GM18526 (cell line): Measurements from ENCODE around the gene ASTN2.

ENCODE experiments used
- POLR2A ChIP-seq: IDR thresholded peaks from 3 replicates; pipeline ENCODE4 v1.6.1; 2011; ENCODE audit not compliant: insufficient read length; ENCODE audit errors: extremely low read depth

Gene ASTN2

DNA sequence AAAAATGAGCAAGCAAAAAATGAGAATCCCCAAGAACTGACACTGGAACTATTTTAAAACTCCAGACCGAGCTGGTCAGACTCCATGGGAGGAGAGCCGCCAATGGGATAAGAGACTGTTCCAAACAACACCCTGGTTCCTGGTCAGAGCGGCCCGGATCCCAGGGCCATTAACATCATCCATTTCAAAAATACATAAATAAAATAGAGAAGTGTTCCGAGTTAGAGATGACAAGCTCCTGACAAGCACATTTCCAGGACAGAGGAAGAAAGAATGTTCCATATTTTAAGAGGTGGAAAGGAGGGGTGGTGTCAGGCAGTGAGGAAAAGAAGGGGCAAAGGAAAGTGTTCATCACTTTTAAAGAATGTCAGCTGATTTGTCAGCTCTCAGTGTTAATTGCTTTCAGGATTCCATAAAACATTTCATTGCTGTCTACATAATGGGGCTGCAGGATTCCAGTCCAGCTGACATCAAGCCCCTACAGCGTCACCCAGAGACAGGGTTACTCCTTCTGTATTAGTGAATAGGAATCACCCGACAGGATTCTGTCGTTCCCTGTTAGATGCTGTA, 930.3 kb downstream of the ASTN2 start:
- TF ChIP-seq POLR2A = no peak

DNA sequence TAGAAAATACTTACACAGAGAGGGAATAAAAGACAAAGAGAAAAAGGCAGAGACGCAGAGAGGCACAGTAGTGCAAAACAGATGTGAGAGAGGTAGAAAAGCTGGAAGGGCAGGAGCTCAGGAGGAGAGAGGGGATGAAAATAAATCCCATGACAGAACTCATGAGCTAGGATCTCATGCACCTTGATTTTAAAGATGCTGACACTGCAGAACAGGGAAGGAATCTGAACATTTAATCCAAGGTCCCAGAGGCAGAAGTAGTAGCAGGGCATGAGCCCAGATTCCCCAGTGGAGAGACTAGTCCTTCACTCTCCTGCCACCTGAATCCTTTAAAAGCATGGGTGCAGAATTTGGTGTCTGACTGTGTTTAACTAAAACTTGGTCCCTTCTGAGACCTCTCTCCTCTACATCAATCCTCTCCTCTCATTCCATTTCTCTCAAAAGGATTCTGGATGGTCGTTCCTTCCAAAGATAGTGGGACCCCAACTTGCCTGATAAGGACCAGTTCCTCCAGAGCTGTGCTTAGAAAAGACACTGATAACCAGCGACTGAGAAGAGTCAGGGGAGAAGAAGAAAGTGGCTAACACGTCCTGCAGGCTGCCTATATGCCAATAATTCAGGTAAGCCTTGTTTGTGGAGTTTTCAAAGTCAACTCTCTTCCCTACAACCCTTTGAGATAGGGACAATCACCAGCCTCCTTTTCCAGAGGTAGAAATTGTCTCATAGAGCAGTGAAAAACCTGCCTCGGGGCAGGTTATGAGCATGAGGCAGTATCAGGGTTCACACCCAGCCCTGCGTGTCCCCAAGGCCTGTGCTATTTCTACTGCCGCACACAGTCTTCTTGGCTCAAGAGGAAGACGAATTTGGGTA, 931.0 kb downstream of the ASTN2 start:
- TF ChIP-seq POLR2A = no peak

DNA sequence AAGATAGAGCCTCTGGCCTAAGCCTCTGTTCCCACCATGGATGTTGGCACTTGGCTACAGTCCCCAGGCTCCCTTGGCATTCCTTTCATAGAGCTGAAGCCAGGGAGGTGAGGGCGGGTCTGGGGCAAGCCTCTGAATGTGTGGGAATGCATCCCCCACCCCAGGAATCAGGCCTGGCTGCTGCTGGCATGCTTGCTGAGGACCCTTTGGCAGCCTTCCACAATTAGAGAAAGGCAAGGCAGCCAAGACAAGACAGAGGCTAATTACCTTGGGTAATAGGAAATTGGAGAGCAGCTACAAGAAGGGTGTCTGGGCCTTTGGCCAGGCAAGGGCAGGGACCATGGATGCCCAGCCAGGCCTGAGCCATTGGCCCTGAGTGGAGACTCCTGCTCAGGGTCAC, 932.1 kb downstream of the ASTN2 start:
- TF ChIP-seq POLR2A = no peak

DNA sequence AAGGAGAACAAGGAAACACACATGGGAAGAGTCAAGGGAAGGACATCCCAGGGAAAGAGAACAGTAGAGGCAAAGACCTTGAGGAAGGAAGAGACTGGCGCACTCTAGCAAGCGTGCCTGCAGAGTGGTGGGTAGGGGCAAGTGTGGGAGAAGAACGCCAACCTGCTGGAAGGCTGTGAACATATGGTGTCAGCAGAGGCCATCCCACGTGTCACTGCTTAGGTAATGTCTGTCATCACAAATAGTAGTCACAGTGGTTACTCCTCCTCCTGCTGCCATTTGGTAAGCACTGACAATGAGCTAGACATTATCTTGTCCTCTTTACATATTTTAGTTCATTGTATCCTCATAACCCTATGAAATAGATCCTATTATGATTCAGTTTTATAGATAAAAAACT, 934.2 kb downstream of the ASTN2 start:
- TF ChIP-seq POLR2A = no peak

DNA sequence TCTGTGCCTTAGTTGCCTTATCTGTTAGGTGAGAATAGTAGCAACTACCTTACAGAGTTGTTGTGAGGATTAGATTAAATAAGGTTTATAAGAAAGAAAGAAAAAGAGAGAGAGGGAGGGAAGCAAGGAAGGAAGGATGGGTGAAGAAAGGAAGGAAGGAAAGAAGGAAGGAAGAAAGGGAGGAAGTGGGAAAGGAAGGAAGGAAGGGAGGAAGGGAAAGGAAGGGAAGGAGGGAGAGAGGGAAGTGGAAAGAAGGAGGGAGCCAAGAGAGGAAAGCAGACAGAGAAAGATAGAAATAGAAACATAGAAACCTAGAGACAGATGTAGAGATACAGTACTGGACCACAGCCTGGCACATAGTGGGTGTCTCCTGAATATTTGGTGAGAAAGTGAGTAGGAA, 934.9 kb downstream of the ASTN2 start:
- TF ChIP-seq POLR2A = no peak

DNA sequence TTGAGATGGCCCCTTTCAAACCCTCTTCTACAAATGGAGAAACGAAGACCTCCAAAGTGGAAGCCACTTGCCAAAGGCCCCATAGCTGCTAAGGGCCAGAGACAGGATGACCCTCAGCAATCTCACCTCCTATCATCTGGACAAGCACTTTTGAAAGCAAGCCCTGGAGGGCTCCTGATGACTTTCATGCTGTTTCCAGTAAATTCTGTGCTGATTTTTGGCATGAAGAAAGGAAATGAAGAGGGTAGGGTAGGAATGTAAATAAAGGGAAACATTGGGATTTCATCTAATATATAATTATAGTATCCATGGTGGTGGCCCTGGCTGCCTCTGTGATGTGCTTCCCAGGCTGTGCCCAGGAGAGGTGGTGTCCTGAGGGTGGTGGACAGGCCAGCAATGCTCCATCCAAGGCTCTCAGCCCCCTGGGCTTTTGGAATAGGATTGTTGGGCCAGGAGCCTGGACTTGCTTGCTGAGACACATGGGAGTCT, 935.8 kb downstream of the ASTN2 start:
- no peak for TF ChIP-seq POLR2A

DNA sequence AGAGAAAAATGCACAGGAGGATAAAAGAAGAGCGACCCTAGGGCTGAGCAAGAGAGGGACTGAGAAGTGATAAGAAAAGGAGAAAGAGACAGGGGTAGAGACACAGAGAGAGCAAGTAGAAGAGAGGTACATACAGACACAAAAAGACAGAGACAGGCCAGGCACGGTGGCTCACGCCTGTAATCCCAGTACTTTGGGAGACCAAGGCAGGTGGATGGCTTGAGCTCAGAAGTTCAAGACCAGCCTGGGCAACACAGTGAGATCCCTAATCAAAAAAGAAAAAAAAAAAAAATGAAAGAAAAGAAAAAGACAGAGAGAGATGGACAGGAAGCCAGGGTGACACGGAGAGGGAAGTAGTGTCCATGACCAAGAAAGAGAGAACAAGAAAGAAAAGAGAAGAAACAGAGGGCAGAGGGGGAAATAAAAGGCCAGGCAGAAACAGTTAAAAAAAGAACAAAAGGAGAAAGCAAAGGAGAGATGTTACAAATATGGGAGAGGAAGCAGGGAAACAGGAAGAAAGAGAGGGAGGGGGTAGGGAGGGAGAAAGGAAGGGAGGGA, 937.2 kb downstream of the ASTN2 start:
- no peak for TF ChIP-seq POLR2A

DNA sequence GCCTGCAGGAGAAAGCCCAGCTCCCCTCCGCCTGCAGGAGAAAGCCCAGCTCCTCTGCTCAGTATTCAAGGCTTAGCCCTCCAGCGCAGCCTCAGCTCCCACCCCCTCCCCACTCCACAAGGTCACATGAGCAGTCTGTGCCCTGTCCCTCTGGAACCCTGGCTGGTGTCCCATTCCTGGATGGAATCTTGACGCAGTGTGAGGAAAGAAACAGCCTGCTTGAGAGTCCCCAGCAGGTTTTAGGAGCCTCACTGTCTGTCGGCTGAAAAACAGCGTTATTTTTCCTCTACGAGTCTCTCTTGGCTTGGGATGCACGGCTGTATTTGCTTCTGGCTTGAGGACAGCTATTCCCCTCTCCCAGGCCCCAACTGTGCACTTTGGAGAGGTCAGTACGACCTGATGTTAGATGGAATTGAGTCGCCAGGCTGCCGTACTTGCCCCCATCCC, 937.9 kb downstream of the ASTN2 start:
- TF ChIP-seq POLR2A = no peak

DNA sequence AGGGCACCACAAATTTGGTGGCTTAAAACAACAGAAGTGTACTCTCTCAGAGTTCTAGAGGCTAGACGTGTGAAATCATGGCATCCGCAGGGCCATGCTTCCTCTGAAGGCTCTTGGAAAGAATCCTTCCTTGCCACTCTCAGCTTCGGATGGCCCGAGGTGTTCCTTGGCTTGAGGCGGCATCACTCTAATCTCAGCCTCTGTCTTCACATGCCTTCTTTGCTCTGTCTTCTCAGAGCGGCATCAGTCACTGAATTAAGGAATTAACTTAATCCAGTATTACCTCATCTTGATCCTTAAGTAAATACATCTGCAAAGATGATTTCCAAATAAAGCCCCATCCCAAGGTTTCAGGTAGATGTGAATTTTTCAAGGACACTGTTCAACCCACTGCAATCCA, 938.9 kb downstream of the ASTN2 start:
- TF ChIP-seq POLR2A = no peak

DNA sequence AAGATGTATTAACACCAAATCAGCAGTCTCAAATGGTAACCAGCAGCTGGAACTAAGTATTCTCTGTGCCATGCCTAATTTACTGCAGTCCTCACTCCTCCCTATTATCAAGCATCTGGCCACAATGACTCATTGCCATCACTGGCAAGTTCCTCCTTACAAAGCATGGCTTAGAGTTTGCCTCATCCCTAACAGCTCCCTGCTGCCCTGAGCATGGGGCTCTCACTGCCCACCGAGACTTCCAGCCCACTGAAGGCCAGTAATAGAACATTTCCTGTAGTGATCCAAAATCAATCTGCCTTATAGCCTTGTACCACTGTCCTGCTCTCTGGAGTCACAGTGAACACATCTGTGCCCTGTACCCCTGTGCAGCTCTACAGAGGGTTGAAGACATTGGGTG, 939.7 kb downstream of the ASTN2 start:
- no peak for TF ChIP-seq POLR2A

DNA sequence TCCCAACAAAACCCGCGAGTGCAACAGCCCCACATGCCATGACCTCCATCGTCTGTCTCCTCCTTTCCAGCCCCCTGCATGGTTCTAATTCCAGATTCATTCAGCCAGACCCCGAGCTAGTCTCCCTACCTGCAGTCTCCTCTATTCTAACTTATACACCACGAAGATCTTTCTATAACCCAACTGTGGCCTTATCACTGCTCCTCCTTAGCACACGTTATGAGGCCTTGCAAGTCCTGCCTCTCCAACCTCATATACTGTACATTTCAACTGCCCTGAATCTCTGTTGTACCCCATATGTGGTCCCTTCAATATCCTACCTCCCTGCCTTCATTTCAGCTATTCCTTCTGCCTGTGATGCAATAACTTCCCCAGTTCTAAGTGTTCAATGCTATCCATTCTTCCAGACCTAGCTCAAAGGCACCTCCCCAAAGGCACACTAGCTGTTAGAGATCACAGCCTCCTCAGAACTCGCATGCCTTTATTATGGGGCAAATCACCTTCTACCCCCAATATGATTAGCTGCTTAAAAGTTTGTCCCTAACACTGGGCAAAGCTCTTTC, 942.8 kb downstream of the ASTN2 start:
- TF ChIP-seq POLR2A = no peak

DNA sequence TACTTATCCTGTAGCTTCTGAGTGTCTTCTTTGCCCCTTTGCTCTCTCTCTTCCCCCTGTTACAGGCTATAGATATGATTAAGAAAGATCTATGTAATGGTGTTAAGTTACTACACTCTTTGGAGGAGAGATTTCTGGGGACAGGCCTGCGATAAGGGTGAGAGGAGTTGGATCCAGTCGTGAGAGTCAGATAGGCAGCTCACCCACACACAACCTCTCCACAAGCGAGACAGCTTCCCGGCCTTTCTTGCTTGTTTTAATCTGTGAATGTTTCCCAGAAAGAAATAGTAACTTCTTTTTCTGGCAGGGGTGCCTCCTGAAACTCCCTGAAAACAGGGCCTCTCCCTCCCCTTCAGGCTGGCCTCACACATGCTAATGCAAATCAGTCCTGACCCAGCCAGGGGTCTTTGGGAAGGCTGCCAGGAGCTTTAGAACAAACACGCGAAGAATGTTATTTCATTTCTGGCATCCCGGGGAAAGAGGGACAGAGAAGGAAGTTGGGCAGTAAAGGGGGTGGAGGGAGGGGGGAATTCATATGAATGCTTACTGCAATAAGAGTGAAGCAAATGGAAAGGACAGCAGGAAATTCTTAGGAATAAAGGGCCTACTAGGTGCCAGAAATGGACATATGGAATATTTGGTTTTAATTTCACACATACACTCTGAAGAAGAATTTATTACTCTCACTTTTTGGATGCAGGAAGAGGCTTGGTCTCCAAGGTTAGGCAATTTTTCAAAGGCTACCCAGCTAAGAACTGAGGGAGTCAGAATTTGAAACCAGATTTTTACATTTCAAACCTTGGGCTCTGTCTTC, 943.6 kb downstream of the ASTN2 start:
- no peak for TF ChIP-seq POLR2A

DNA sequence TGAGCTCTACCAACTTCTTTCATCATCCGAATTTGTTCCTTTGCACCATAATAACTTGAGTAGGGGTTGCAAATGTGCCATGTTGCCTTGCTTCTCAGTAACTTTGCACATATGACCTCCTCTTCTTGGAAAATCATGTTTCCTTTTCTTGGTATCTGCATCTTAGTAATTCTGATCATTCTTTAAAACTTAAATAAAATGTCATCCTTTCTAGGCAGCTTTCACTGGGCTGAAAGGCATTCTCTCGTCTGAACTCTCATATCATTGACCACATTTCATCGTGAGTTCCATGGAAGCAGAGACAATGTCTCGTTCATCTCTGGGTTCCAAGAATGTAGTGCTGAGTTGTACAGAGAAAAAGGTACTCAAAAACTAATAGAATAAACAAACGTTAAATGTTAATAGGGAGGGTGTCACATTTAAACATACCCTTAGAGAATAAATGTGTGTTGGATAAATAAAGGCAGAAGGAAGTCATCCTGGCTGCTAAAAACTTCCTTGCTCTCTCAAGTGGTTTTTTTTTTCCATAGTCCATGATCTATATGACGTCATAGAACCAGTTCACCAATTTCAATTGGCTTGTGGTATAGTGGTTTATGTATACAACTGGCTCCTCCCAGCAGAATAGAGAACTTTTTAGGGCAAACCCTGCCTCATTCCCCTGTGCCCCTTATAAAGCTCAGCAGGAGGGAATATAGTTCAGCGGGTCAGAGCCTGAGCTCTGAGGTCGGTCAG, 945.9 kb downstream of the ASTN2 start:
- no peak for TF ChIP-seq POLR2A

DNA sequence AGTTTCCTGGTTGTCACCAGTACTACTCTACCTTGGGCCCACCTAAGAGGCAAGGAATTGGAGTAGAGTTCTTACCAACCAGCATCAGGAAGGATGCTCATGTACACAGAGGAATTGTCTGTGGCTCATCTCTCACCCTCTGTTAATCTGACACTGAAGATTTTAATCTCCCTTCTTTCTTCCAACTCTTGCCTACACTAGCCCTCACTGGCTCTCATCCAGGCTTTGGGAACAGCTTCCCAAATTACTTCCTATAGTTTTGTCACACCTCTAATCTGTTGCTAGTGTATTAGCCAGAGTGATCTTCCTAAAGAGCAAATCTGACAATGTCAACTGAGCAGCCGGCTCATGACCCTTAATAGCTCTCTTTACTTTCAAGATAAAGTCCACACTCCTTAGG, 946.5 kb downstream of the ASTN2 start:
- no peak for TF ChIP-seq POLR2A
